Midbrain (tissue), 1 donor: Measurements from ENCODE around the gene IL2RG.
A peak's percentile ranks its signal among the peaks of the same experiment; 100 is the strongest.

Experiments
- DNase-seq: peaks from one replicate; lab custom pipeline; 2025; lab: John Stamatoyannopoulos, UW

Gene IL2RG

GRCh38 chrX:71111141-71111843 is at the start of gene IL2RG:
Gene IL2RG, minus strand, starts transcription at chrX:71111577. Its CDS starts 38 bp downstream, at chrX:71111539.
- DNase-seq = no peak

GRCh38 chrX:71160475-71160874 is 49.1 kb upstream of the IL2RG start:
- DNase-seq = no peak

GRCh38 chrX:71159335-71159734 is 48.0 kb upstream of the IL2RG start:
- no peak for DNase-seq

- DNase-seq = no peak
Observed at GRCh38 chrX:71158603-71159002, 47.2 kb upstream of the IL2RG start.

- DNase-seq = no peak
Observed at GRCh38 chrX:71154641-71155040, 43.3 kb upstream of the IL2RG start.

GRCh38 chrX:71154196-71154595 is 42.8 kb upstream of the IL2RG start:
- no peak for DNase-seq

- DNase-seq = no peak
Observed at GRCh38 chrX:71151366-71151765, 40.0 kb upstream of the IL2RG start.

GRCh38 chrX:71148278-71148663 is 36.9 kb upstream of the IL2RG start:
- no peak for DNase-seq

- no peak for DNase-seq
Observed at GRCh38 chrX:71147496-71148277, 36.3 kb upstream of the IL2RG start.

GRCh38 chrX:71144651-71145050 is 33.3 kb upstream of the IL2RG start, which contains the start of gene NLGN3:
Gene NLGN3, plus strand, starts transcription at chrX:71144841. Its CDS starts 2,909 bp downstream, at chrX:71147750.
- DNase-seq = peak; percentile 56

- DNase-seq = peak; percentile 33
Observed at GRCh38 chrX:71143508-71143907, 32.1 kb upstream of the IL2RG start.

GRCh38 chrX:71140440-71140839 is 29.1 kb upstream of the IL2RG start:
- no peak for DNase-seq

GRCh38 chrX:71131510-71131909 is 20.1 kb upstream of the IL2RG start:
- no peak for DNase-seq

- DNase-seq = peak; percentile 70
Observed at GRCh38 chrX:71128915-71129765, 17.8 kb upstream of the IL2RG start.

- DNase-seq = no peak
Observed at GRCh38 chrX:71128166-71128833, 16.9 kb upstream of the IL2RG start.

- no peak for DNase-seq
Observed at GRCh38 chrX:71118985-71119535, 7.7 kb upstream of the IL2RG start.

- peak; percentile 86 for DNase-seq
Observed at GRCh38 chrX:71118032-71118984, 6.9 kb upstream of the IL2RG start, which contains the start of gene MED12. Gene MED12, plus strand, starts transcription at chrX:71118596. Its CDS starts 159 bp downstream, at chrX:71118755.

GRCh38 chrX:71117358-71117757 is 6.0 kb upstream of the IL2RG start:
- no peak for DNase-seq

GRCh38 chrX:71111921-71112431 is 599 bp upstream of the IL2RG start:
- DNase-seq = no peak

- DNase-seq = no peak
Observed at GRCh38 chrX:71109051-71109450, 2.3 kb downstream of the IL2RG start.
